Parathyroid adenoma (tissue), 2 donors: ENCODE data around the gene CA7.

Experiments
- H2AFZ ChIP-seq: fragments of 300-600 bp; sonication (generic); one replicate; pipeline ENCODE4 v1.7.0; 2017; ENCODE audit warnings: antibody characterized with exemption, mild to moderate bottlenecking
- H3K27ac ChIP-seq: fragments of 300-600 bp; sonication (generic); one replicate; pipeline ENCODE4 v1.7.0; 2017
- H3K27me3 ChIP-seq: fragments of 300-600 bp; sonication (generic); one replicate; pipeline ENCODE4 v1.7.0; 2017; ENCODE audit warnings: low read length; ENCODE audit not compliant: control insufficient read depth, insufficient read depth
- H3K36me3 ChIP-seq: fragments of 300-600 bp; sonication (generic); one replicate; pipeline ENCODE4 v1.7.0; 2017; ENCODE audit warnings: low read length; ENCODE audit not compliant: control insufficient read depth, insufficient read depth
- H3K4me1 ChIP-seq: fragments of 300-600 bp; sonication (generic); one replicate; pipeline ENCODE4 v1.7.0; 2017; ENCODE audit warnings: control low read depth
- H3K4me2 ChIP-seq: fragments of 300-600 bp; sonication (generic); one replicate; pipeline ENCODE4 v1.7.0; 2017; ENCODE audit warnings: low read length
- H3K4me3 ChIP-seq: fragments of 300-600 bp; sonication (generic); one replicate; pipeline ENCODE4 v1.7.0; 2017; ENCODE audit warnings: low read depth, low read length
- H3K79me2 ChIP-seq: fragments of 300-600 bp; sonication (generic); one replicate; pipeline ENCODE4 v1.7.0; 2017; ENCODE audit warnings: control low read depth
- H3K9ac ChIP-seq: fragments of 300-600 bp; sonication (generic); one replicate; pipeline ENCODE4 v1.7.0; 2017; ENCODE audit warnings: mild to moderate bottlenecking
- H3K9me3 ChIP-seq: fragments of 300-600 bp; sonication (generic); one replicate; pipeline ENCODE4 v1.7.0; 2017; ENCODE audit warnings: low read length; ENCODE audit not compliant: control insufficient read depth
- CTCF ChIP-seq: fragments of 300-600 bp; sonication (generic); IDR thresholded peaks from one replicate; pipeline ENCODE4 v1.7.0; 2017; ENCODE audit warnings: antibody characterized with exemption, mild to moderate bottlenecking
- donor health status: primary hyperparathyroidism.

The CA7 gene

GRCh38 chr16:66843191-66843590, 1.0 kb upstream of the CA7 start:
- Histone ChIP-seq H3K4me2 (no peak overlapping the region), H2AFZ (no peak overlapping the region), H3K79me2 (no peaks in the 10 kb centered on the region), H3K9me3 (no peaks in the 10 kb centered on the region), H3K27me3 (no peaks in the 10 kb centered on the region), H3K4me1 (no peaks in the 10 kb centered on the region), H3K9ac (no peak overlapping the region), H3K4me3 (no peak overlapping the region), H3K36me3 (no peaks in the 10 kb centered on the region), H3K27ac (no peak overlapping the region)
- no peak for TF ChIP-seq CTCF

DNA sequence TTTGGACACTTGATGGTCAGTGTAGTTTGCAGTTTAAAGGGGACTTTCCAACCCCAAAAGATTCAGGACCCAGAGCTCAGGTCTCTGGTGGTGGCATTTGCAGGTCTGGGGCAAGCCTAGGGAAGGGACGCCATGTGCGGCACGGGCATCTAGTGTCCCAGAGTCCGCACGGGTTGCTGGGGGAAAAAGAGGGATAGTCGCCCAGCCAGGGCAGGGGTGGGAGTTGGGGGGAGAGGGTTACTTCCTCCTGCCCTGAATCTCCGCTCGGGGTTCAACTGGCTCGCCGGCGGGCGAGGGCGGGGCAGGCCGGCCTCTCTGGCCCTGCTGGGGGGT, 239 bp upstream of the CA7 start:
- Histone ChIP-seq H3K36me3 (no peaks in the 10 kb centered on the region), H3K9ac (no peak overlapping the region), H3K4me3 (no peak overlapping the region), H3K79me2 (no peaks in the 10 kb centered on the region), H3K27me3 (no peaks in the 10 kb centered on the region), H3K27ac (no peak overlapping the region), H3K4me2 (peak overlapping the region; percentile 86), H2AFZ (peak overlapping the region; percentile 86), H3K9me3 (no peaks in the 10 kb centered on the region), H3K4me1 (no peaks in the 10 kb centered on the region)
- no peak for TF ChIP-seq CTCF

- Histone ChIP-seq H3K27ac (no peak overlapping the region), H3K4me3 (peak overlapping the region; percentile 43), H3K9ac (no peak overlapping the region)
Observed at GRCh38 chr16:66845080-66845410, 831 bp downstream of the CA7 start.

DNA sequence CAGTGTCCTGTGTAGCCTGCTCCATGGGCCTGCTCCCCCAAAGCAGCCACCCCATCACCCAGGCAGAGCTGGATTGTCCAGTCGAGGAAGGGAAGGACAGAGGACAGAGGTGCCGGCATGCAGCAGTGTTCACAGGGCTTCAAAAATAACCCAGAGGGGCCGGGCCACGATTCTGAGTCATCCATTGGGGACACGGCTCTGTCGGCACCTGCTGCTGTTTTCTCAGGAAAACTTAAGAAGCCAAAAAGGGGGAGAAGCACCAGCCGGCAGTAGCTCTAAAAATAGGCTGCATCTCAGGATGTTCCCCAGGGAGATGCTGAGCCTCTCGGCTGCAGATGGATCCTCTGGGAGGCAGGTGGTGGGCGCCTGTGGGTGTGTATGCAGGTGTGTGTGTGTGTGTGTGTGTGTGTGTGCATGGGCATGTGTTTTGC, 1.6 kb downstream of the CA7 start:
- no peaks in the 10 kb centered on the region for H3K4me1 ChIP-seq
- no peaks in the 10 kb centered on the region for H3K79me2 ChIP-seq
- H3K27ac ChIP-seq = no peak overlapping the region
- H3K9ac ChIP-seq = no peak overlapping the region
- no peak for TF ChIP-seq CTCF
- no peaks in the 10 kb centered on the region for H3K36me3 ChIP-seq
- no peak overlapping the region for H3K4me3 ChIP-seq
- H3K27me3 ChIP-seq = no peaks in the 10 kb centered on the region
- H3K9me3 ChIP-seq = no peaks in the 10 kb centered on the region
- no peak overlapping the region for H2AFZ ChIP-seq
- no peak overlapping the region for H3K4me2 ChIP-seq

More at GRCh38 chr16:66845080-66845410, 831 bp downstream of the CA7 start:
- no peaks in the 10 kb centered on the region for H3K9me3 ChIP-seq
- no peaks in the 10 kb centered on the region for H3K27me3 ChIP-seq
- peak overlapping the region; percentile 86 for H3K4me2 ChIP-seq
- TF ChIP-seq CTCF = no peak
- peak overlapping the region; percentile 86 for H2AFZ ChIP-seq
- H3K4me1 ChIP-seq = no peaks in the 10 kb centered on the region
- no peaks in the 10 kb centered on the region for H3K79me2 ChIP-seq
- H3K36me3 ChIP-seq = no peaks in the 10 kb centered on the region

DNA sequence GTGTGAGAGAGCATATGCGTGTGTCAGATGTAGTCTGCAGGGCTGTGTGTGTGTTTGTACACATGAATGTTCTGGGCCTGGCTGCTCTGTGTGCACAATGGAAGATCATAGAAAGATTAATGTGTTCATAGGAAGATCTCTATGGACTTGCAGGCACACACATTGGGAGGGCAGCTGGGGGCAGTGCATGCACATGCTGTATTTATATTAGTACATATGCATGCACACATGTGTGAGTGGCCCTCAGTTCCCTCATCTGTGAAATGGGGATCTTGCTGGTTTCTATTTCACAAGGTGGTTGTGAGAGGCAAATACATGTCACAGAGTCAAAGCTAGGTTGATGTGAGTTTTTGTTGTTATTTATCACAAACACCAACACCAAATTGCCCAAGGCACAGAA, 2.1 kb downstream of the CA7 start:
- no peak overlapping the region for H3K27ac ChIP-seq
- no peaks in the 10 kb centered on the region for H3K27me3 ChIP-seq
- H3K9me3 ChIP-seq = no peaks in the 10 kb centered on the region
- no peak for TF ChIP-seq CTCF
- no peak overlapping the region for H3K4me3 ChIP-seq
- no peaks in the 10 kb centered on the region for H3K36me3 ChIP-seq
- no peak overlapping the region for H2AFZ ChIP-seq
- H3K4me1 ChIP-seq = no peaks in the 10 kb centered on the region
- H3K79me2 ChIP-seq = no peaks in the 10 kb centered on the region
- no peak overlapping the region for H3K9ac ChIP-seq
- no peak overlapping the region for H3K4me2 ChIP-seq
